ENCODE results near the gene GBA3.

The GBA3 gene

GRCh38 chr4:22692736-22693135, at the start of gene GBA3:
TSS of gene GBA3 (plus strand) at chr4:22692937.
- no peak for TF ChIP-seq CTCF (IDR thresholded peaks at IDR 0.05; ENCODE audit: extremely low read depth, missing control alignments)
- DNase-seq (ENCODE audit: low spot score): no peak

GRCh38 chr4:22643952-22644351, 48.8 kb upstream of the GBA3 start:
- TF ChIP-seq CTCF (IDR thresholded peaks at IDR 0.05; ENCODE audit: extremely low read depth, missing control alignments): no peak
- DNase-seq (ENCODE audit: low spot score): no peak

- DNase-seq (ENCODE audit: low spot score): no peak
- TF ChIP-seq CTCF (IDR thresholded peaks at IDR 0.05; ENCODE audit: extremely low read depth, missing control alignments): no peak
Measured at GRCh38 chr4:22645481-22646182, 47.1 kb upstream of the GBA3 start.

- no peak for DNase-seq (ENCODE audit: low spot score)
- no peak for TF ChIP-seq CTCF (IDR thresholded peaks at IDR 0.05; ENCODE audit: extremely low read depth, missing control alignments)
Measured at GRCh38 chr4:22648996-22649395, 43.7 kb upstream of the GBA3 start.

GRCh38 chr4:22650771-22651170, 42.0 kb upstream of the GBA3 start:
- TF ChIP-seq CTCF (IDR thresholded peaks at IDR 0.05; ENCODE audit: extremely low read depth, missing control alignments): no peak
- no peak for DNase-seq (ENCODE audit: low spot score)

GRCh38 chr4:22653752-22654151, 39.0 kb upstream of the GBA3 start:
- no peak for DNase-seq (ENCODE audit: low spot score)
- no peak for TF ChIP-seq CTCF (IDR thresholded peaks at IDR 0.05; ENCODE audit: extremely low read depth, missing control alignments)

GRCh38 chr4:22661443-22661842, 31.3 kb upstream of the GBA3 start:
- DNase-seq (ENCODE audit: low spot score): no peak
- TF ChIP-seq CTCF (IDR thresholded peaks at IDR 0.05; ENCODE audit: extremely low read depth, missing control alignments): no peak

Measured in GM20000 (cell line).